MCF 10A (cell line): Measurements from ENCODE around the gene ACIN1. TPM values are rescaled to one million over a fixed set of nuclear protein-coding genes. Genes with fewer than 3 reads are reported as not detected.

Source experiments
- BruUV-seq: library from RNA; stranded (reverse); fragments of 400-500 nt; replicated peaks from 2 replicates; lab custom pipeline; 2021; lab: Mats Ljungman, UMichigan
- CTCF ChIA-PET: fragments of 300-600 bp; sonication (Branson Sonifier 250); formaldehyde crosslinking; extraction: SDS; loops from one replicate; lab custom pipeline; 2021; ENCODE audit warnings: antibody characterized with exemption, inconsistent platforms; lab: Yijun Ruan, JAX
- POLR2A ChIA-PET: fragments of 300-600, 350-650 bp; sonication (Branson Sonifier 250); formaldehyde crosslinking; extraction: SDS; loops from one replicate; lab custom pipeline; 2020; ENCODE audit warnings: antibody characterized with exemption, inconsistent platforms; lab: Yijun Ruan, JAX
- DNase-seq: peaks from one replicate; pipeline ENCODE4 v3.0.0-alpha.2; 2018; ENCODE audit not compliant: unreplicated experiment
- H3K27ac Mint-ChIP-seq: one replicate; pipeline ENCODE4 v1.8.0; 2022; ENCODE audit warnings: mild to moderate bottlenecking, low read depth, mixed read lengths; ENCODE audit not compliant: unreplicated experiment
- H3K27me3 Mint-ChIP-seq: one replicate; pipeline ENCODE4 v1.8.0; 2022; ENCODE audit warnings: mixed read lengths; ENCODE audit not compliant: insufficient read depth, unreplicated experiment
- H3K36me3 Mint-ChIP-seq: one replicate; pipeline ENCODE4 v1.8.0; 2022; ENCODE audit warnings: mild to moderate bottlenecking, moderate library complexity, mixed read lengths; ENCODE audit not compliant: insufficient read depth, unreplicated experiment
- H3K4me1 Mint-ChIP-seq: one replicate; pipeline ENCODE4 v1.8.0; 2022; ENCODE audit warnings: mixed read lengths; ENCODE audit not compliant: insufficient read depth, unreplicated experiment
- H3K4me3 Mint-ChIP-seq: one replicate; pipeline ENCODE4 v1.8.0; 2022; ENCODE audit warnings: mild to moderate bottlenecking, moderate library complexity, mixed read lengths; ENCODE audit not compliant: unreplicated experiment
- H3K9me3 Mint-ChIP-seq: one replicate; pipeline ENCODE4 v1.8.0; 2022; ENCODE audit warnings: mixed read lengths; ENCODE audit not compliant: unreplicated experiment
- intact Hi-C: fragments of 100-400 bp; cut with micrococcal nuclease; formaldehyde crosslinking; loops from 2 replicates; pipeline ENCODE4 v1.14.1; 2022
- total RNA-seq: library from RNA; stranded (reverse); gene quantifications from 2 replicates; pipeline ENCODE4 v1.2.3, GENCODE V29; 2022
- TF ChIP-seq, protein P1 (sequence below): fragments of 200-600 bp; IDR thresholded peaks from one replicate; pipeline ENCODE4 v1.8.0; 2022; ENCODE audit warnings: antibody characterized with exemption, mild to moderate bottlenecking; ENCODE audit not compliant: unreplicated experiment

Gene ACIN1
- total RNA-seq, 1 experiment from 2014 or later, result 197 TPM

DNA sequence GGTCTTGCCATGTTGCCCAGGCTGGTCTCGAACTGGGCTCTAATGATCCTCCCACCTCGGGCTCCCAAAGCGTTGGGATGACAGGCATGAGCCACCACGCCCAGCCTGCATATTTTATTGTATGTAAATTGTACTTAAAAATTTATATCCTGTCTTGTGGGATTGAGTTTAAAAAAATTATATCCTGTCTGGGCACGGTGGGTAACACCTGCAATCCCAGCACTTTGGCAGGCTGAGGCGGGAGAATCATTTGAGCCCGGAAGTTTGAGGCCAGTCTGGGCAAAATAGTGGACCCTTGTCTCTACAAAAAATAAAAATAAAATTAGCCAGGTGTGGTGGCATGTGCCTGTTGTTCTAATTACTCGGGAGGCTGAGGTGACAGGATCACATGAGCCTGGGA, 38.0 kb upstream of the ACIN1 start:
- Mint-ChIP-seq H3K4me1 (peaks cover 44% of the 10 kb centered on the region), H3K9me3 (no peaks in the 10 kb centered on the region), H3K27me3 (no peaks in the 10 kb centered on the region), H3K4me3 (no peak overlapping the region), H3K27ac (no peak overlapping the region), H3K36me3 (no peaks in the 10 kb centered on the region)
- no peak for DNase-seq
- no TSS peak for BruUV-seq
- CTCF ChIA-PET, result interaction anchor here (0.6 to 1.5 kb wide), 3 partner anchors 11 to 135 kb away, joined by 3 to 5 read pairs (median 3); no protein-coding TSS in a partner anchor
- POLR2A ChIA-PET, result no interaction called here
- intact Hi-C loops, result no loop called here
- TF ChIP-seq, protein P1, sequence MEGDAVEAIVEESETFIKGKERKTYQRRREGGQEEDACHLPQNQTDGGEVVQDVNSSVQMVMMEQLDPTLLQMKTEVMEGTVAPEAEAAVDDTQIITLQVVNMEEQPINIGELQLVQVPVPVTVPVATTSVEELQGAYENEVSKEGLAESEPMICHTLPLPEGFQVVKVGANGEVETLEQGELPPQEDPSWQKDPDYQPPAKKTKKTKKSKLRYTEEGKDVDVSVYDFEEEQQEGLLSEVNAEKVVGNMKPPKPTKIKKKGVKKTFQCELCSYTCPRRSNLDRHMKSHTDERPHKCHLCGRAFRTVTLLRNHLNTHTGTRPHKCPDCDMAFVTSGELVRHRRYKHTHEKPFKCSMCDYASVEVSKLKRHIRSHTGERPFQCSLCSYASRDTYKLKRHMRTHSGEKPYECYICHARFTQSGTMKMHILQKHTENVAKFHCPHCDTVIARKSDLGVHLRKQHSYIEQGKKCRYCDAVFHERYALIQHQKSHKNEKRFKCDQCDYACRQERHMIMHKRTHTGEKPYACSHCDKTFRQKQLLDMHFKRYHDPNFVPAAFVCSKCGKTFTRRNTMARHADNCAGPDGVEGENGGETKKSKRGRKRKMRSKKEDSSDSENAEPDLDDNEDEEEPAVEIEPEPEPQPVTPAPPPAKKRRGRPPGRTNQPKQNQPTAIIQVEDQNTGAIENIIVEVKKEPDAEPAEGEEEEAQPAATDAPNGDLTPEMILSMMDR, result no peak

DNA sequence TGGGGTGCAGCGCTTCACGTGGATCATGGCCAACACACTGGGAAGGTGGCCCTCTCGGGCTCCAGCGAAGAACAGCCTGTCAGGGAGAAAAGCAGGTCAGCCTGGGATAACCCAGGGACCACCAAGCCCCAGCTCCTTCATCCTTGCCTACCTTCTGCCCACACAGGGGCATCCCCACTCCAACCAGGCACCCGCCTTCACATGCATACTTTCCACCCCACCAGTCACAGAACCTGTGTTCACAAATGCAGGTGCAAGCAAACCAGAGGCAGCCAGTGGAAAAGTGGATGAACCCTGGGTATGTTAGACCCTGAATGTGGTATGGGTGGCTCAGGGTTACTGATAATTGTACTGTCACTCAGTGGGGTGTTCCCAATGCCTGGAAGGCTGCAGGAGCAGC, 36.5 kb upstream of the ACIN1 start:
- Mint-ChIP-seq H3K4me1 (peaks cover 30% of the 10 kb centered on the region), H3K9me3 (no peaks in the 10 kb centered on the region), H3K27me3 (no peaks in the 10 kb centered on the region), H3K4me3 (no peak overlapping the region), H3K36me3 (no peaks in the 10 kb centered on the region), H3K27ac (no peak overlapping the region)
- CTCF ChIA-PET, result interaction anchor here (0.6 to 20.7 kb wide), 4 partner anchors 11 to 163 kb away, joined by 3 to 766 read pairs (median 20); partner anchors contain the start of gene SLC7A8
- DNase-seq, result no peak
- TF ChIP-seq, protein P1, result no peak
- intact Hi-C loops, result no loop called here
- POLR2A ChIA-PET, result interaction anchor here (2.0 to 2.2 kb wide), 2 partner anchors 11 to 29 kb away, joined by 5 to 11 read pairs; no protein-coding TSS in a partner anchor
- no TSS peak for BruUV-seq

DNA sequence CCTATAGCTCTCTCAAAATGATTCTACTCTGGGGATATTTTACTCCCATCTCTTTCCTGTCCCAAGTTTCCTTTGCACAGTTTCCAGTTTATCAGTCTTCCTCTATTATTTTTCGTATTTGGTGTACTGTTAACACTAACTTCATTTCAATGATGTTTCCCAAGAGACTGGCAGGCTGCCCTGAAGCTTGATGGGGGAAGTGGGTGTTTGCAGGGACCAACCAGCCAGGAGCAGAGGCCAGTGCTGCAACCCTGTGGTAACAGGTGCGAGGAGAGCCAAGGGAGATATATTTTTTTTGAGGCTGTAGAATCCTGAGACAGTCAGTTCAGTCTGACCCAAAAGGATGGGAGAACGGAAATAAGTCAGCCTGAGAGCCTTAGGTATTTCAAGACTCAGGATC, 35.9 kb upstream of the ACIN1 start:
- TF ChIP-seq, protein P1, result no peak
- no peaks in the 10 kb centered on the region for H3K9me3 Mint-ChIP-seq
- H3K4me1 Mint-ChIP-seq, result peaks cover 26% of the 10 kb centered on the region
- no peak overlapping the region for H3K27ac Mint-ChIP-seq
- DNase-seq, result peak; percentile 74
- H3K27me3 Mint-ChIP-seq, result no peaks in the 10 kb centered on the region
- intact Hi-C loops, result no loop called here
- H3K36me3 Mint-ChIP-seq, result no peaks in the 10 kb centered on the region
- H3K4me3 Mint-ChIP-seq, result no peak overlapping the region
- POLR2A ChIA-PET, result interaction anchor here (0.6 to 2.2 kb wide), 6 partner anchors 11 to 171 kb away, joined by 3 to 11 read pairs (median 4); partner anchors contain the start of gene SLC7A8
- CTCF ChIA-PET, result interaction anchor here (0.6 to 20.7 kb wide), 6 partner anchors 10 to 164 kb away, joined by 3 to 766 read pairs (median 4); partner anchors contain the start of gene SLC7A8
- no TSS peak for BruUV-seq

DNA sequence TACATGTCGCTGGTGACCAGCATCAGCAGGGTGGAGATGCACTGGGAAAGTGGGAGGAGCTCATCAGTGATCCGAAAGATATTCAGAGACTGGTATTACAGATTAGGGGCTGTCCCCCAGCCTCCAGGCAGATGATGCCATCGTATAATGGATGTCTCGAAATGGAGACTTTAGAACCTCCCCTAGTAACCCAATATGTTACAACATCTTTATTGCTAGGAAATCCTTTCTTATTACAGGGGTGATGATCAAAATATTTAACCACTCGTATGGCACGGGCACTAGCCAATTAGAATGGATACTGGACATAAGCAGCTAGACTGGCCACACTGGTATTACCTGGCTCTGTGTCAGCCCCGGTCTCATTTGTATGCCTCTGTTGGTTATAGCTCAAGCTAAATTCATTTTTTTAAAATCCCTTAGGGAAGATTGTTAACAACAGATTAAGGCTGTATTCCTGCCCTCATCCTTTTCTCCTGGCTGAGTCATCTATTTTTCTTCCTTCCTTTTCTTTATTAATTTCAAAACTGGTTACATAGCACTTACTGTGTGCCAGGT, 34.9 kb upstream of the ACIN1 start:
- no TSS peak for BruUV-seq
- Mint-ChIP-seq H3K36me3 (no peaks in the 10 kb centered on the region), H3K9me3 (no peaks in the 10 kb centered on the region), H3K27me3 (no peaks in the 10 kb centered on the region), H3K27ac (no peak overlapping the region), H3K4me1 (peaks cover 26% of the 10 kb centered on the region), H3K4me3 (no peak overlapping the region)
- CTCF ChIA-PET, result interaction anchor here (0.6 to 20.7 kb wide), 8 partner anchors 9 to 196 kb away, joined by 3 to 766 read pairs (median 4); partner anchors contain the start of gene SLC7A8
- POLR2A ChIA-PET, result interaction anchor here (0.6 to 2.2 kb wide), 12 partner anchors 9 to 172 kb away, joined by 3 to 11 read pairs (median 4); partner anchors contain the start of genes ACIN1, C14orf119 and SLC7A8
- DNase-seq, result no peak
- TF ChIP-seq, protein P1, result no peak
- intact Hi-C loops, result no loop called here
